Kasumi-1 (cell line): ENCODE results near the gene KCNQ1.
A peak's percentile ranks its signal among the peaks of the same experiment; 100 is the strongest.

Source experiments
- DNase-seq, 2 experiments: peaks; one replicate each; lab custom pipeline; 2025; lab: John Stamatoyannopoulos, UW

Gene KCNQ1

GRCh38 chr11:2664376-2664775 lies 219.6 kb downstream of the KCNQ1 start:
- DNase-seq: no peak

- no peak for DNase-seq
Observed at GRCh38 chr11:2664791-2665525, 220.2 kb downstream of the KCNQ1 start.

GRCh38 chr11:2665526-2666400 lies 221.0 kb downstream of the KCNQ1 start:
- DNase-seq: no peak

GRCh38 chr11:2666401-2666741 lies 221.6 kb downstream of the KCNQ1 start:
- no peak for DNase-seq

- DNase-seq: no peak
Observed at GRCh38 chr11:2666828-2667570, 222.2 kb downstream of the KCNQ1 start.

GRCh38 chr11:2667940-2668339 lies 223.1 kb downstream of the KCNQ1 start:
- no peak for DNase-seq

GRCh38 chr11:2668876-2669275 lies 224.1 kb downstream of the KCNQ1 start:
- DNase-seq: no peak

GRCh38 chr11:2669634-2670469 lies 225.0 kb downstream of the KCNQ1 start:
- DNase-seq: no peak

GRCh38 chr11:2670541-2671100 lies 225.8 kb downstream of the KCNQ1 start:
- DNase-seq: no peak

GRCh38 chr11:2671748-2672147 lies 226.9 kb downstream of the KCNQ1 start:
- no peak for DNase-seq

GRCh38 chr11:2672553-2673249 lies 227.9 kb downstream of the KCNQ1 start:
- no peak for DNase-seq

GRCh38 chr11:2673250-2673610 lies 228.4 kb downstream of the KCNQ1 start:
- DNase-seq: no peak

- no peak for DNase-seq
Observed at GRCh38 chr11:2673871-2674471, 229.2 kb downstream of the KCNQ1 start.

GRCh38 chr11:2674658-2675131 lies 229.9 kb downstream of the KCNQ1 start:
- no peak for DNase-seq

GRCh38 chr11:2675540-2675939 lies 230.7 kb downstream of the KCNQ1 start:
- DNase-seq: no peak

- DNase-seq: peak; percentile 66 to 76
Observed at GRCh38 chr11:2677127-2677526, 232.3 kb downstream of the KCNQ1 start.

- DNase-seq: no peak
Observed at GRCh38 chr11:2678396-2678795, 233.6 kb downstream of the KCNQ1 start.

- no peak for DNase-seq
Observed at GRCh38 chr11:2679011-2679676, 234.3 kb downstream of the KCNQ1 start.

GRCh38 chr11:2681408-2682145 lies 236.8 kb downstream of the KCNQ1 start:
- peak; percentile 24 to 30 for DNase-seq
